Body of pancreas (tissue), 4 donors: ENCODE results near the gene LMOD1. TPM values are rescaled to one million over a fixed set of nuclear protein-coding genes. Genes with fewer than 3 reads are reported as not detected.

Source experiments
- ATAC-seq: fragments of 150-250 bp; one replicate; pipeline ENCODE4 v1.9.1; 2016
- DNase-seq, 4 donors: peaks; one replicate each; pipeline ENCODE4 v3.0.0-alpha.2; 2019
- H3K27ac ChIP-seq, 4 donors: fragments of 200-600 bp; sonication (generic); 1 replicate in 3 of 4; 2 replicates in 1 of 4; pipeline versions ENCODE4 v1.5.1 to v1.6.1; 2016 to 2019; ENCODE audit warnings: mild to moderate bottlenecking in 1 of 4, mixed read lengths in 1 of 4, moderate library complexity in 1 of 4
- H3K27me3 ChIP-seq, 2 donors: fragments of 200-600 bp; sonication (generic); one replicate each; pipeline ENCODE4 v1.6.0; 2016; ENCODE audit warnings: mild to moderate bottlenecking in 1 of 2
- H3K36me3 ChIP-seq, 2 donors: fragments of 200-600 bp; sonication (generic); replicated peaks in 1 of 2; 2 replicates each; pipeline ENCODE4 v1.5.1; 2016; ENCODE audit warnings: low read depth in 2 of 2; ENCODE audit not compliant: insufficient read depth in 1 of 2
- H3K4me1 ChIP-seq: fragments of 200-600 bp; sonication (generic); one replicate; pipeline ENCODE4 v1.6.0; 2016
- H3K4me3 ChIP-seq, 2 donors: fragments of 200-600 bp; sonication (generic); 1 replicate in 1 of 2; 2 replicates in 1 of 2; pipeline ENCODE4 v1.5.1; 2016 to 2019
- H3K9me3 ChIP-seq, 3 donors: fragments of 200-600 bp; sonication (generic); 1 replicate in 2 of 3; 2 replicates in 1 of 3; pipeline ENCODE4 v1.5.1; 2016
- CTCF ChIP-seq, 7 experiments: fragments of 450-650 bp in 4 of 7; fragments of 200-600 bp in 3 of 7; sonication (generic) in 3 of 7; IDR thresholded peaks; one replicate each; pipeline ENCODE4 v1.5.1; 2016 to 2019; ENCODE audit warnings: antibody characterized with exemption in 7 of 7
- POLR2A ChIP-seq, 3 donors: fragments of 450-650 bp; IDR thresholded peaks; one replicate each; pipeline ENCODE4 v1.6.1; 2016; ENCODE audit warnings: antibody characterized with exemption in 3 of 3, mild to moderate bottlenecking in 2 of 3
- WGBS, 2 donors: methylation state at CpG; one replicate each; pipeline ENCODE4 v1.1.5; 2017; 5-methylcytosine and 5-hydroxymethylcytosine counted together
- intact Hi-C: fragments of 100-400 bp; cut with DNase I; formaldehyde crosslinking; loops from one replicate; pipeline ENCODE4 v1.15.1; 2023
- total RNA-seq, 2 donors: library from RNA; depleted of rRNA; stranded (reverse); fragments of >200 nt; gene quantifications; one replicate each; pipeline ENCODE4 v1.1.0, GENCODE V29; 2016

The LMOD1 gene
- total RNA-seq, 2 donors from 2014 or later = 14.8 to 16.9 TPM

GRCh38 chr1:201939574-201939973, 6.8 kb downstream of the LMOD1 start:
- H3K4me3 ChIP-seq = no peak overlapping the region

GRCh38 chr1:201939148-201939547, 7.2 kb downstream of the LMOD1 start:
- 44% methylated on average over 4 of the region's 4 CpGs for WGBS, 2 donors
- Histone ChIP-seq H3K36me3 (no peaks in the 10 kb centered on the region), H3K4me3 (no peak overlapping the region), H3K27me3 (no peaks in the 10 kb centered on the region), H3K4me1 (no peaks in the 10 kb centered on the region), H3K9me3 (no peaks in the 10 kb centered on the region), H3K27ac (no peak overlapping the region)
- intact Hi-C loops = no loop called here
- TF ChIP-seq POLR2A (IDR thresholded peaks at IDR 0.05) (no peak), CTCF (IDR thresholded peaks at IDR 0.05) (no peak)
- DNase-seq (no peak), ATAC-seq (no peak)

More at GRCh38 chr1:201939574-201939973, 6.8 kb downstream of the LMOD1 start:
- TF ChIP-seq CTCF (IDR thresholded peaks at IDR 0.05) (no peak), POLR2A (IDR thresholded peaks at IDR 0.05) (no peak)
- no peak for DNase-seq
- WGBS, 2 donors = 65 to 67% methylated on average over 4 to 5 of the region's 5 CpGs
- H3K9me3 ChIP-seq = no peaks in the 10 kb centered on the region
- no peak for ATAC-seq
- no peaks in the 10 kb centered on the region for H3K27me3 ChIP-seq
- H3K4me1 ChIP-seq = no peaks in the 10 kb centered on the region
- H3K36me3 ChIP-seq = no peaks in the 10 kb centered on the region
- intact Hi-C loops = no loop called here
- no peak overlapping the region for H3K27ac ChIP-seq

GRCh38 chr1:201938440-201939035, 7.8 kb downstream of the LMOD1 start:
- no peak for ATAC-seq
- Histone ChIP-seq H3K9me3 (no peaks in the 10 kb centered on the region), H3K36me3 (no peaks in the 10 kb centered on the region), H3K4me1 (no peaks in the 10 kb centered on the region), H3K27me3 (no peaks in the 10 kb centered on the region), H3K27ac (no peak overlapping the region), H3K4me3 (no peak overlapping the region)
- TF ChIP-seq CTCF (IDR thresholded peaks at IDR 0.05) (no peak), POLR2A (IDR thresholded peaks at IDR 0.05) (no peak)
- intact Hi-C loops = no loop called here
- 41 to 45% methylated on average over 2 to 4 of the region's 4 CpGs for WGBS, 2 donors
- DNase-seq = no peak

- ATAC-seq = no peak
- Histone ChIP-seq H3K27ac (no peak overlapping the region), H3K36me3 (no peaks in the 10 kb centered on the region), H3K27me3 (no peaks in the 10 kb centered on the region), H3K4me3 (no peak overlapping the region), H3K4me1 (no peaks in the 10 kb centered on the region), H3K9me3 (no peaks in the 10 kb centered on the region)
- intact Hi-C loops = no loop called here
- TF ChIP-seq CTCF (IDR thresholded peaks at IDR 0.05) (no peak), POLR2A (IDR thresholded peaks at IDR 0.05) (no peak)
- no peak for DNase-seq
- WGBS, 2 donors = 74 to 76% methylated on average over 5 of the region's 5 CpGs
These were observed 8.6 kb downstream of the LMOD1 start for GRCh38 chr1:201937624-201938213.
